Gastroesophageal sphincter (tissue), 4 donors: ENCODE results near the gene DKK3. TPM values are rescaled to one million over a fixed set of nuclear protein-coding genes. Genes with fewer than 3 reads are reported as not detected.
A peak's percentile ranks its signal among the peaks of the same experiment; 100 is the strongest.

Source experiments
- ATAC-seq: fragments of 150-250 bp; one replicate; pipeline ENCODE4 v1.9.1; 2016; ENCODE audit warnings: mild to moderate bottlenecking, moderate library complexity
- H3K27ac ChIP-seq, 4 donors: fragments of 200-600 bp; sonication (generic) in 3 of 4; 1 replicate in 3 of 4; 2 replicates in 1 of 4; pipeline ENCODE4 v1.5.1; 2016 to 2019
- H3K27me3 ChIP-seq: fragments of 200-600 bp; sonication (generic); one replicate; pipeline ENCODE4 v1.5.1; 2019
- H3K36me3 ChIP-seq, 2 donors: fragments of 200-600 bp; sonication (generic); one replicate each; pipeline ENCODE4 v1.5.1; 2019; ENCODE audit warnings: control low read depth in 1 of 2
- H3K4me1 ChIP-seq, 3 donors: fragments of 200-600 bp; sonication (generic); 1 replicate in 2 of 3; 2 replicates in 1 of 3; pipeline ENCODE4 v1.5.1; 2016 to 2019; ENCODE audit warnings: control low read depth in 2 of 3
- H3K4me3 ChIP-seq, 2 donors: fragments of 200-600 bp; sonication (generic); one replicate each; pipeline ENCODE4 v1.5.1; 2019; ENCODE audit warnings: mild to moderate bottlenecking in 1 of 2, moderate library complexity in 1 of 2
- H3K9me3 ChIP-seq, 3 donors: fragments of 200-600 bp; sonication (generic); one replicate each; pipeline ENCODE4 v1.5.1; 2017 to 2019; ENCODE audit warnings: control low read depth in 2 of 3
- EP300 ChIP-seq: sonication (generic); formaldehyde crosslinking; IDR thresholded peaks from one replicate; pipeline ENCODE4 v1.6.1; 2017; ENCODE audit warnings: antibody characterized with exemption, mild to moderate bottlenecking
- POLR2A ChIP-seq, 2 donors: fragments of 450-650 bp; IDR thresholded peaks; one replicate each; pipeline ENCODE4 v1.6.1; 2017; ENCODE audit warnings: antibody characterized with exemption in 2 of 2, mild to moderate bottlenecking in 2 of 2, moderate library complexity in 1 of 2
- POLR2AphosphoS5 ChIP-seq: sonication (generic); formaldehyde crosslinking; IDR thresholded peaks from one replicate; pipeline ENCODE4 v1.6.1; 2017; ENCODE audit warnings: antibody characterized with exemption
- WGBS, 2 donors: methylation state at CpG; one replicate each; pipeline ENCODE4 v1.1.5; 2018; ENCODE audit warnings: low coverage in 1 of 2; 5-methylcytosine and 5-hydroxymethylcytosine counted together
- total RNA-seq, 4 donors: library from RNA; depleted of rRNA; stranded (reverse); fragments of >200 nt; gene quantifications; one replicate each; pipeline ENCODE4 v1.1.0, GENCODE V29; 2016
- TF ChIP-seq, protein P1 (sequence below), 4 experiments: fragments of 200-600 bp in 2 of 4; fragments of 450-650 bp in 2 of 4; sonication (generic) in 1 of 4; IDR thresholded peaks; one replicate each; pipeline ENCODE4 v1.5.1; 2017 to 2019; ENCODE audit warnings: antibody characterized with exemption in 4 of 4, mild to moderate bottlenecking in 2 of 4, moderate library complexity in 2 of 4

Gene DKK3
- total RNA-seq, 4 donors from 2014 or later = 72.1 to 249 (median 127) TPM

DNA sequence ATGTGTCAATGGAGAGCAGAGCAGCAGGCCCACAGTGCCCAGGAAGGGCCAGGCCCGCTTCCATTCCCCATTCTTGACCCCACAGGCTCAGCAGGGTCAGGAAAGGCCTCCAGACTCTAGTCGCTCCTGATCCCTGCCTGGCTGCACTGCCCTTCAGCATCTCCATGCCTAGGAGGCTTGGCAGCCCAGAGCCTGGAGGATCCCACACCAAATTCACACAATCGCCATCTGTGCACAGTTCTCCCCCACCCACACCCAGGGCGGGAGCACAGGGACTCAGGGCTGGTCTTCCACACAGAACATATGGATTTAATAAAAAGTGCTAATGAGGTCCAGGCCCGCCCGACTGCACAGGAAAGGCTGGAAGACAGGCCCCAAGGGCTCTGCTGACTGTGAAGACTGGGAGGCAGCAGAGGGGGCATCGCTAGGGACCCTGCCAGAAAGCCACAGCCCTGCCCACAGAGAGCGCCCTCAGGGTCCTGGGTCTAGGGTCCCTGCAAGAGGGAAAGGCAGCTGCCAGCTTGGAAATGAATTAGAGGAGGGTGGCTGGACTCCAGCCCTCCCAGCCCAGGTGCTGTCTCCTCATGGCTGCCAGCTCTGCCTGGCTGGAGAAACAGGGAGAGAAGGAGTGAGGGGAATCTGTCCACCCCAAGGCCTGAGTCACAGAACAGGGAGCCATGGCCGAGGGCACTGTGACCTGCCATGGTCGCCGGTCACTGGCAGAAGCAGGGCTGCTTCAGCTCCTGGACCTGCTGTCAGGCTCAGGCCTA lies 39.7 kb downstream of the DKK3 start:
- WGBS, 2 donors = 80 to 93% methylated on average over 1 to 3 of the region's 11 CpGs
- peaks cover 0 to 19% of the 10 kb centered on the region in 2 donors for H3K36me3 ChIP-seq
- peak overlapping the region in 3 of 4 donors; percentile 28 to 47 (median 31) for H3K27ac ChIP-seq
- peaks cover 12 to 65% (median 28%) of the 10 kb centered on the region in 3 donors for H3K4me1 ChIP-seq
- TF ChIP-seq EP300 (no peak), POLR2AphosphoS5 (no peak), POLR2A (IDR thresholded peaks at IDR 0.05) (no peak)
- TF ChIP-seq, protein P1, sequence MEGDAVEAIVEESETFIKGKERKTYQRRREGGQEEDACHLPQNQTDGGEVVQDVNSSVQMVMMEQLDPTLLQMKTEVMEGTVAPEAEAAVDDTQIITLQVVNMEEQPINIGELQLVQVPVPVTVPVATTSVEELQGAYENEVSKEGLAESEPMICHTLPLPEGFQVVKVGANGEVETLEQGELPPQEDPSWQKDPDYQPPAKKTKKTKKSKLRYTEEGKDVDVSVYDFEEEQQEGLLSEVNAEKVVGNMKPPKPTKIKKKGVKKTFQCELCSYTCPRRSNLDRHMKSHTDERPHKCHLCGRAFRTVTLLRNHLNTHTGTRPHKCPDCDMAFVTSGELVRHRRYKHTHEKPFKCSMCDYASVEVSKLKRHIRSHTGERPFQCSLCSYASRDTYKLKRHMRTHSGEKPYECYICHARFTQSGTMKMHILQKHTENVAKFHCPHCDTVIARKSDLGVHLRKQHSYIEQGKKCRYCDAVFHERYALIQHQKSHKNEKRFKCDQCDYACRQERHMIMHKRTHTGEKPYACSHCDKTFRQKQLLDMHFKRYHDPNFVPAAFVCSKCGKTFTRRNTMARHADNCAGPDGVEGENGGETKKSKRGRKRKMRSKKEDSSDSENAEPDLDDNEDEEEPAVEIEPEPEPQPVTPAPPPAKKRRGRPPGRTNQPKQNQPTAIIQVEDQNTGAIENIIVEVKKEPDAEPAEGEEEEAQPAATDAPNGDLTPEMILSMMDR (IDR thresholded peaks at IDR 0.05) = no peak
- no peaks in the 10 kb centered on the region for H3K9me3 ChIP-seq
- no peak overlapping the region for H3K4me3 ChIP-seq
- no peak for ATAC-seq
- no peaks in the 10 kb centered on the region for H3K27me3 ChIP-seq

DNA sequence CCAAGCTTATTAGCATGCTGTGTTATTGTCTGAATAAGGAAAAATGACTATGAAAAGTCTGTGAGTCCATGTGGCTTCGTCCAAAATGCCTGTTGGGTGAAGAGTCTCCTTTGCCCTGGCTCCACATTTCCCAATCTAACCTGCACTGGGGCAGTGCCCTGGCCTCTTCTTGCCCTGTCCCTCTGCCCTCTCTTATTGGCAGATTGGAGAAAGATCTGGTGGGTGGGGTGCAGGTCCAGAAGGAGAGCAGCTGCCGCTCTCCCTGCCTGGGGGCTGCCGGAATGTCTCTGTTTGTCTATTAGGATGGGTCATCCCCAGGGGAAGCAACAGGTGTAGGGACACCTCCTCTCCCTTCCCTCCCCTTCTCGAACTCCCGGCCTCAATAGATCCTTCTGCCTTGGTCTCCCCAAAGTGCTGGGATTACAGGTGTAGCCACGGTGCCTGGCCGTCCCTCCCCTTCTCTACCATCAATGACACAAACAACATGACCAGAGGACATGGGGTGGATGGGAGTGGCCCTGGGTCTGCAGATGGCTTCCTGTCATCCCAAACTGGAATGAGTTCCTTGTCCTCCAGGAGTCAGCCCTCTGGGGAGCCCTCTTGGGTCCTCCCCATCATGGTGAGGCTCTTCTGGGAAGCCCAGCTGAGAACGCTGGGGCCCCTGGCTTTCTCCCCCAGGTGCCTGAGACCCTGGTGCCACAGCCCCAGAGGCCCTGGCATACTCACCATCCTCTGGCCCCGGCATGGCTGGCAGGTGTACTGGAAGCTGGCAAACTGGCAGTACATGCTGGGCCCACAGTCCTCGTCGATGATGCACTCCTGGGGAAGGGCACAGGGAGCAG lies 40.5 kb downstream of the DKK3 start:
- no peak for ATAC-seq
- peak overlapping the region in 2 of 4 donors; percentile 9 to 47 for H3K27ac ChIP-seq
- H3K27me3 ChIP-seq = no peaks in the 10 kb centered on the region
- WGBS, 2 donors = 100% methylated on average over 3 of the region's 11 CpGs; no CpG with 5 or more reads in 1 of the 2 donors
- TF ChIP-seq, protein P1 (IDR thresholded peaks at IDR 0.05) = no peak
- TF ChIP-seq POLR2A (IDR thresholded peaks at IDR 0.05) (no peak), EP300 (no peak)
- H3K36me3 ChIP-seq = peaks cover 0 to 19% of the 10 kb centered on the region in 2 donors
- peaks cover 7 to 64% (median 22%) of the 10 kb centered on the region in 3 donors for H3K4me1 ChIP-seq
- H3K4me3 ChIP-seq = no peak overlapping the region
- no peaks in the 10 kb centered on the region for H3K9me3 ChIP-seq

DNA sequence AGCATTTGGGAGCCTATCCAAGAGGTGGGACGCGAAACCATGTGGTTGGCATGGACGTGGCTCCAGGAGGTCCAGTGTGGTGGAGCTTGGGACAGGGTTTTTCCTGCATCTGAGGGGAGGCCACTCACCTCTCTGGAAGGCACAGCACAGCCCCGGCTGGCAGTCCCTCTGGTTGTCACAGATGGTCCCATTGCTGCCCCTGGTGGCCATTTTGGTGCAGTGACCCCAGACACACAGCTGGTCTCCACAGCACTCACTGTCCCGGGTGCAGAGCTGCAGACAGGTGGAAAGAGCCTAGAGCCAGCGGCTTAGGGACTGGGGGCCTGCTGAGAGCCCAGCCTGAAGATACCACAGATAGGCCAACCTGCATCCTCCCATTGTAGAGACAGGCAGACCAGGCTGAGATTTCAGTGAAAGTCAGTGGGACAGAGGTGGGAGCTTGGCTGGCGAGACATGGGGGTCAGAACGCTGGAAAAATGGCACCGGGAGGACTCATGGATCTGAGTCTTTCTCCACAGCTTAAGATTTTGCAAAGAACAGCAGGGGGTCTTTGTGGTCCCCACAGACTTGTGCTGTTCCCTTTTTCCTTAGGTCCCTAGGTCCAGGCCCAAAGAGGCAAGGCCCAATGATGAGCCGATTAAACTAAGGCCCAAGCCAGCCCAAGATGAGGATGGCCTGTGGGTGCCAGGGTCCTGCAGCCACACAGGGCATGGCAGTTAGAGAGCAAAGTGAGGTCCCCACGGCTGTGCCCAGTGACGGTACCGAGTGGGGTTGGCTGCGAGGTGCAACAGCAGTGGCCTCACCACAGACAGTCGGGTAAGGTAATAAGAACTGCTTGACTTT lies 41.4 kb downstream of the DKK3 start:
- no peaks in the 10 kb centered on the region for H3K27me3 ChIP-seq
- H3K4me1 ChIP-seq = peaks cover 0 to 61% (median 14%) of the 10 kb centered on the region in 3 donors
- no peak overlapping the region for H3K4me3 ChIP-seq
- ATAC-seq = peak; percentile 57
- 85 to 97% methylated on average over 4 to 5 of the region's 15 CpGs for WGBS, 2 donors
- TF ChIP-seq, protein P1 (IDR thresholded peaks at IDR 0.05) = peak in 3 of 4 experiments; percentile 52 to 72 (median 57)
- TF ChIP-seq EP300 (no peak), POLR2A (IDR thresholded peaks at IDR 0.05) (no peak), POLR2AphosphoS5 (no peak)
- H3K36me3 ChIP-seq = peaks cover 0 to 19% of the 10 kb centered on the region in 2 donors
- no peak overlapping the region for H3K27ac ChIP-seq
- H3K9me3 ChIP-seq = no peaks in the 10 kb centered on the region

GRCh38 chr11:11966354-11966741 lies 42.1 kb downstream of the DKK3 start:
- Histone ChIP-seq H3K9me3 (no peaks in the 10 kb centered on the region), H3K4me1 (peaks cover 0 to 54% (median 9%) of the 10 kb centered on the region in 3 donors), H3K4me3 (no peak overlapping the region), H3K27ac (no peak overlapping the region), H3K36me3 (peaks cover 0 to 19% of the 10 kb centered on the region in 2 donors), H3K27me3 (no peaks in the 10 kb centered on the region)
- WGBS, 2 donors = 89 to 96% methylated on average over 5 to 7 of the region's 7 CpGs
- no peak for ATAC-seq
- TF ChIP-seq POLR2A (IDR thresholded peaks at IDR 0.05) = no peak
- TF ChIP-seq POLR2AphosphoS5 = no peak
- TF ChIP-seq, protein P1 (IDR thresholded peaks at IDR 0.05) = no peak
- TF ChIP-seq EP300 = no peak
